CD4-positive, alpha-beta T cell treated with Interleukin-15 for 4 hours (primary cell): ENCODE measurements around the gene AFF2.

Experiments used
- DNase-seq: peaks from one replicate; pipeline ENCODE4 v3.0.0-alpha.2; 2020; ENCODE audit warnings: low spot score

Gene AFF2

DNA sequence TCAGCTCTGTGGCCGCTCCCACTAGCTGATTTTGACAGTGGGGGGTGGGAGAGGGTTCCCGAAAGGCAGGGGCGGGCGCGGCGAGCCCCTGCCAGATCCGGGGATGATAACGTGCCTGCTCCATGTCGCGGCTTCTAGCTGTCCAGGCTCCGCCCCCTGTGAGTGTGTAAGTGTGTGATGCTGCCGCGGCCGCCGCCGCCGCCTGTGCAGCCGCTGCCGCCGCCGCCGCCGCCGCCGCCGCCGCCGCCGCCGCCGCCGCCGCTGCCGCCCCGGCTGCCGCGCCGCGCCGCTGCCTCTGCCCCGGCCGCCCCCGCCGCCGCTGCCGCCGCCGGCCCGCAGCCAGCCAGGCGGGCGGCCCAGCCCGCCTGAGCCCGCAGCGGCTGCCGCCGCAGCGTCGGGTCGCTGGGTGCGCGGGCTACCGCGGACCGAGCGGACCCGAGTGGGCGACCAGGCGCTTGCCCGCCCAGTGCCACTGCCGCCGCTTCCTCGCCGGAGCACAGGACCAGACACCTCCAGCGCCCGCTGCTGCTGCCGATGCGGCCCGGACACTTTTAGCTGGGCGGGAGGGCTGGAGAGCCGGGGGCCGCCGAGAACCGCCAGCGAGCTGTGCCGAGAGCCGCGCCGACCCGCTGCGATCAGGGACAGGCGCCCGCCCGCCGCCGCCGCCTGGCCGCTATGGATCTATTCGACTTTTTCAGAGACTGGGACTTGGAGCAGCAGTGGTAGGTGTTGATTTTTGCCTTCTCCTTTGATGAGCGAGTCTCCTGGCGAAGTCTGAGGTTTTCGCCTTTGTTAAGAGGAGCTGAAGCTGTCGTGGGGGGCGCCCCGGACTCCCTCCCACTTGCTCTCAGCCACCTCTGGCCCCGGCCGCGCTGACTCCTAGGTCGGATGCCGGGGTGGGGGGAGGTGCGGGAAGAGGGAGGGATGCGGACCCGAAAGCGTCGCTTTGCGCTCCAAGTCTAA, at the start of gene AFF2:
Gene AFF2, plus strand, starts transcription at position 195 of the 963 bp plus-strand sequence. Its CDS starts 481 bp downstream, at position 676.
- peak; percentile 24 for DNase-seq

DNA sequence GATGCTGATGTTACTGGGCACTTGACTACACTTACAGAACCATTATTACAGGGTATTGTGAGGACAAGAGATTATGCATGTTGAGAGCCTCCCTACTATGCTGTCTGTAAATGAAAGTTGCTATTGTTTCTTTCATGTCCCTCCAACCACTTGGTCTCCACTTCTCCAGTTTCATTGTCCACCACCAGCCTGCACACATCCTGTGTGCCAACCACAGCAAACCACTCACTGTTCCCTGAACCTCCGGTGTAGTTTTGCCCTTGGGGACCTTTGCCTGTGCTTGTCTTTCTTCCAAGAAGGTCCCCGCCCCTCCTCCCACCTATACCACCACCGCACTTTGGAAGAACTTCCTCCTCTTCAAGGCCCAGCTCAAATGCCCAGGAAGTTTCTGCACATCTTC, 43.1 kb upstream of the AFF2 start:
- DNase-seq: no peak

DNA sequence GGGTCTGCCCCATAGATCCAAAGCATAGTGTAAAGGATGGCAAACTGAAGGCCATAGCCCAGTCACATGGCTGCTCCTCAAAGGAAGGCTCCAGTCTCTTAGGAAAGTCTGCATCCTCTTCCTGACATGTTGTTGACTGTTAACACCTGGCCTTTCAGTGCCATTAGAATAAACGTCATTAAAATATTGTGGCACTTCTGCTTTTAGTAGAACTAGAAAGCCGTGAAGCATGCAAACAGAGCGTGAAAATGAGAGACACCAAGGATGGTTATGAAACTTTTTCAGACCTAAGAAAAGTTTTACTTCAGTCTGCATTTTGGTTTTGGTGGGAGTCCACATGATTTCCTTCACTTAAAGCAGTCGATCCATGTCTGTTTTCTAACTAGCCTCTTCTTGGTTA, 41.1 kb upstream of the AFF2 start:
- no peak for DNase-seq

DNA sequence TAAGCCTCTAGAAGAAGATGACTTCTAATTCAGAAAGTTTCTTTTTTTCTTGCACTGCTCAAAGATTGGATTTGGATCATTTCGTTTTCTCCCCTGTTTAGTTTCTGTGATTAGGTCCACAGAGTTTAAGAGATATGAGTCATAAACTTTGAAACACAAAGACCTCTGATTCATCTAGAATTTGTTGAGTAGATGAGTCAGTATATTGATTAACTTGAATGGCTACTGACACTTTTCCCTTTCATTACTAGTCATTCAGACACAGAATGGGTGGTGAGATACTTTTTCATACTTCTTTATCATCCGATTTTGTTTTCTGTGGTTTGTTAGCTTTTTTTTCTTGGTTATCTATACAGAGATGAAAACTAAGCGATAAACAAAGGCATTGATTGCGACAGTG, 34.1 kb upstream of the AFF2 start:
- DNase-seq: no peak

DNA sequence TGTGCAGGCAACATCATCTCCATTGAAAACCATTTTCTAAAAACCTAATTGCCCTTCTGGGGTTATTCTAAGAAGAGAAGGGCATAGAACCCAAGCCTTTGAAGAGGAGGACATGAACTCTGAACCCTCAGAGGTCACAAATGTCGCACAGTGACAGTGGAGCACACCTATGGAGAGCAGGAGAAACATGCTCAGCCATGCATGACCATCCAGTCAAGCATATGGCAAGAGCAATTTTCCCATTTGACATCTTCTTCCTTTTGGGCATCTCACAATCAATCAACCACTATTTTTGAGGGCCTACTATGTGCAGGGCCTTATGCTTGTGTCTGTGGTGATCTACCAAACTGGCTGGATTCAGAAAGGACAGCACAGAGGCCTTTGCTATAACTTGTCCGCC, 30.1 kb upstream of the AFF2 start:
- no peak for DNase-seq

DNA sequence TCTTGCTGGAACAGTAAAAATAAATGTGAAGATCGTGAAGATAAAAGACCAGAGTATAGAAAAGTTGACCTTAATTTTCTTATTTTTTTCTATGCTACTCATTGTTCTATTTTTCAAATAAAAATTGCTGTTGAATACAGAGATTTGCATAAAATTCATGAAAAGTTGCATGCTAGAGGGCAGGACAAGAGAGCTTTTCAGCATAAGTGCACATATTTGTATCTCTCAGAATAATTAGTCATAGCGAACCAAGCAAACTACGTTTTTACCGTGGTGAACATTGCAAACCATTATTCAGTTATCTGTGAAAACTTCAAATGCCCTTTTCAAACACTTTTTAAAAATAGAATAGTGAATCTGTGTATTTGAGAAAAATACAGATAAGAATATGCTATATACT, 26.4 kb upstream of the AFF2 start:
- DNase-seq: no peak

DNA sequence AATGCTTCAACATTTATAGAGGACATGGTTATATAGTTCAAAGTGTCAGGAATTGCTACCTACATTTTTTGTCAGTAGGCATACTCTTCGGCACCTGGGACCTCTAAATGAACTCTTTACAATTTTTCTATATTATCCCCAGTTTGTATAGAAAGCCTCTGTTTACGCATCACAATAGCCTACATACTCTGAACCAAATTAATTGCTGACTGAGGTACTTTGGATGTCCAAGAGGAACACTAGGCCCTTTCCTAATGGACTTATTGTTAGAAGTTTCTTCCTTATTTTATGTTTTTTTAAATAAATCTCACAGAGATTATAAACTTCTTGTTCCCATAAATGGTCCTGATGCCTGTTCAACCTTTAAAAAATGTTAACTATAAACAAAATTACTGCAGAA, 8.4 kb upstream of the AFF2 start:
- DNase-seq: no peak

DNA sequence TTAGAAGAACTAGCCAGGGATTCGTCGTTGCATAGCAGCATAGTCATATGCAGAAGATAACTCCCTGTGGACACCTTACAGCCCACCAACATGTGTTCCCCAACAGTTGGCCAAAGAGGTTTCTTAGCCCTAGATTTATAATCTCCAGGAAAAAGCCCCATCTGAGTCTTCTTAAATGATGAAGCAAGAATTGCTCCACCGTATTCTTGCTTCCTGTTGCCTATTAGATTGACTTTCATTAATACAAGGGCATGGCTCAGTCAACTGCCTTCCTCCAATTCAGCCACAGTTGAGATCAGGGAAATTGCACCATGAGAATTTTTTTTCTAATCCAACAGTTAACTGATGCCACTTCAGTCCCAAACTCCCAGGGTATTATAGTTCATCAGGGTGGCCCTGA, 5.2 kb upstream of the AFF2 start:
- DNase-seq: no peak

DNA sequence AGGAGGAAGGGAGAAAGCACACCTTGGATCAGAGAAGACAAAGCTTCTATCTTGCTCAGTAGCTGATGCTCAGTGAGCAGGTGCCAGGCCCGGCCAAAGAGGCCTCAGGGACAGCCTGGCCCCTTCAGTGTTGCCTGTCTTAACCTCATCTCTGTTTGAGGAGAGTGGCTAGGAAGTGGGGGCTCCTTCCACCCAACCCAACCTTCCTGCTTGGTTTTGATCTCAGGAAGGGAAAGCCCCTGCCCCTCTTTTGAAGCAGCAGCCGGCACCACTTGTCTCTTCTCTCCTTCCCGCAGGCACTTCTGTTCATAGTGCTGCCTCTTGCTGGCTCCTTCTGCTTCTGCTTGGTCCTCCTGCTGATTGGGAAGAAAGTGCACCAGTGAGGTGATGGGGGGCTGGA, 2.4 kb upstream of the AFF2 start:
- DNase-seq: no peak

DNA sequence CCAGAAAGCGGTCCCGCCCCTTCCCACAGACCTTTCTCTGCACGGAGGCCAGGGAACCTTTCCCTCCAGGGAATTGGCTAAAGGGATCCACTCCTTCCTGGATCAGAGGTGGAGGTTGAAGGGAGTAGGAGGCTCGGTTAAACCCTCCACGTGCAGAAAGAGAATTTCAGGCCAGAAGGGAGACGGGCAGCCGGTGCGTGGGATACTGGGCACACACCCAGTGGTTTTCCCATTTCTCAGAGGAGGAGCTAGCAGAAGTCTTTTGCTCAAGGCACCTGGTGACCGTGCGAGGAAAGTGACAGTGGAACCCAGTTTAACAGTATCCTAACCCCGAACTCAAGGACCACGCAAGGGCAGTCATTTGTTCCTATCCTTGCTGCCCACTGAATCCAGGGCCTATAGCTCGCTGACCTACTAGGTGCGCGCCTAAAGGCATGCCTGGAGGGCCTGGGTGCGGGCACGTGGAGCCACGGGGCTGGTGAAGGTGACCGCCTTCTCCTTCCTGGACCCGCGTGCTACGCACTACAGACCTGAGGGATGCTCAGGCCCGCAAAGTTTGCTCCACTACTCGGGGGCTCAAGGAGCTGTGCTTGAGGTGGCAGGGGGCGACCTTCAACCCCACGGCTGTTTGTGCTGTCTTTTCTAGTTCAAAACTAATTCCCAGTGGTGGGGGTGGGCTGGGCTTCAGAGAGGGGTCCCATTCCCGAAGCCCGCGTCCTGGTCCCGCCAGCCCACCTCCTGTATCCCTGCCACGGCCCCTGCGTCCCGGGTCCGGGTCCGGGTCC, 587 bp upstream of the AFF2 start:
- DNase-seq: no peak

DNA sequence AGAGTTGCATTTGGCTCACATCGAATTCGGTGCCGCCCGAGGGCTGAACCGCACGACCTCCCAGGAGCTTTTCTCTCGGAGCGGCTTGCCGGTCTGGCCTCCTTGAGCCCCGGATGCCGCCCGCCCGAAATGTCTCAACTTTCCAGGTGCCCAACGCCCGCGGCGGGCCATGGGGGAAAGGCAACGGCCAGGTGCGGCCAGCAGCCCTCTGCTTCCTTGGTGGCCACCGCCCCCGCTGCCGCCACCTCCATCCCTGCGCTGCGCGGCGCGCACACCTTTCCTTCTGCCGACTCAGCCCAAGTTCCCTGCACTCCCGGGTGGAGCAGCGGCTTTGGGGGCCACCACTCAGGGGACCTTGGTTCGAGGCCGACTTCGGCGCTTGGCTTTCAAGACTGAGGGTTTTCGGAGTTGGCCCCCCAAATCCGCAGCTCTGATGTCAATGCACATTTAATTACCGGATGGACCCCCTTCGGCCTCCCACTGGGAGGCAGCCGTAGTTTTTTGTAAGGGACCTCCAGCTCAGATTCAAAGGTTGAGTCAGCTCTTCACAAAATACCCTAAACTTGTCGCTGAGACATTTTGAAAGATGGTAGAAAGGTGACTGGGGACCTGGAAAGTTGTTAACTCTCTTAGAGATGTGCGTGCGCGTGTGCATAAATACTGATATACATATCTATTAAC, 1.1 kb downstream of the AFF2 start:
- no peak for DNase-seq

DNA sequence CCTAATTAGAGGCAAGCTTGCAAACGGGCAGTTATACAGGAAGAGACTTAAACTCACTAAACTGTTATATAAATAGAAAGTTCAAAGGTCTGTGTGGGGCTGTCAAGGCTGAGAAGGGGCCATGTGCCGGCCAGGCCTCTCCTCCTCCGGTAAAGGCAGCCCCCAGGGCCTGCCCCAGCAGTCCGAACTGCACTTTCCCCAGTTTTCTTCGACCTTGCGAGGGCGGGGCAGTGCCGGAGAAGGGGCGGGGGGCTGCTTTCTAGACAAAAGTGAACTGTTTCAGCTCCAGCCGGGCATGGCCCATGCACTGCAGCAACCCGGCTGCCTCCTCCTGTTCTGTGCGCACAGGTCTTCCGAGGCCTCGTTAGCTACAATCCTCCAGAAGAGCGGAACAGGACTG, 4.1 kb downstream of the AFF2 start:
- DNase-seq: no peak

DNA sequence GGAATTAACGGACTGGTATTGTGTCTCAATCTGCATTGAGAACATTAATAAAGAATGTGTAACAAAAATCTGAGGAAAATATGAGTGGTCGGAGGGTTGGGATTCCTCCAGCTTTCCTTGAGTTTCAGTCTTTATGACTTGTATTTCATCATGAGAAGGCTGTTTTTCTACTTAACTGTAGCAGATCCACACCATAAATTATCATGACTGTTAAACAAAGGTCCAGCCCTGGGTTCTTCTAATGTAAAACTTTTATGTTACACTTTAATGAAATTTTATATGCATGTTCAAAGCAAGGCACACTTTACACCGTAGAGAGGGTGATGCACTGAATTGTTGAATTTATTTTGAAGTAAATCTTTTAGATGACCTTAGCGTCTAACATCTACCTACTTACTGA, 7.0 kb downstream of the AFF2 start:
- DNase-seq: no peak

DNA sequence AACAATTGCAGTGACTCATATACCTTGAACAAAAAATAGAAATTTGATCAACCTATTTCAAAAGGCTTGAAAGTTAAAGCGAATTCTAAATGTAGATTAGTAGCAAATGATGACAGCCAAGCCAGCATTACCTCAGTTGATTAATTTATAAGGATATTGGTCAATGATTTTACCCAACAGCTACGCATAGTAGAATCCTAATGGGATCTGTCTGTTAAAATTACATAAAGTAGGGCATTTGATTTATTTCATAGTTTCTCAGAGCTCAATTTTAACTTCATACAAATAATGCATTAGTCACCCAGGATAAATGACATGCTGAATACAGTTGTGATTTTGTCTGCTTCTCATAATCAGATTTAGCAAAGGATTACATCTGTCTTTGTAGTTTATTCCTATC, 12.0 kb downstream of the AFF2 start:
- DNase-seq: no peak

DNA sequence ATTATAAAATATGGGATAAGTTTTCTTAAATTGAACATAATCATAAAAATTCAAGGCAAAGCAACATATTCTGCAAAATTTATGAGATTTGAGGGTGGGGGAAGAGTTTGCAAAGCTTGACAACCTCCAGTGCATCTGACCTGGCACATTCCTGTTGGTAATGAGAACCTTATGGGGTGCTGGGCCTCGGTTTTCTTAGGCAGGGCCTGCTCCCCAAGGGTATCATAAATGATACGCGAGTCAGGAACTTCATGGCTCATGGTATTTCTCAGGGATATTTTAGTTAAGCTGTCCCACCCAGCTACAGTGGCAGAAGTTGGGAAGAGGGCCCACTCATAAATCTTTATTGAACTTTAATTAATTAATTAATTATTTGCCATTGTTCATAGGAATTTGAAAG, 13.2 kb downstream of the AFF2 start:
- no peak for DNase-seq

DNA sequence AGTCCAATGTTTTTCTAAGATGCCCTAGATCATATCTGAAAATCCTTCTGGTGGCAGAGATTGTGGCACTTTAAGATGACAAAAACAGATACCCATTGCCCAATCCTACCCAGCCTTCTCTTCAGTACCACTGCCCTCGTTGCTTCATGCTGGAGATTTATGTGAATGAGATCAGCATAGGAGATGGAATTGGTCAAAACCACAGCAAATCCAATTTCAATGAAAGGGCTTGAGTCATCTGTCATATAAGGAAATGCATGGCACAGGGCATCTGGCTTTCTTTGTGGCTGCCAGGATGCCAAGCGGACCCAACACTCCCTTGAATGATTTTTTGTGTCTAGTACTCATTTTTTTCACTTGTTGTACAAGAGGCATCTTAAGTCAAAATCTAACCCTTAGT, 16.8 kb downstream of the AFF2 start:
- DNase-seq: no peak

DNA sequence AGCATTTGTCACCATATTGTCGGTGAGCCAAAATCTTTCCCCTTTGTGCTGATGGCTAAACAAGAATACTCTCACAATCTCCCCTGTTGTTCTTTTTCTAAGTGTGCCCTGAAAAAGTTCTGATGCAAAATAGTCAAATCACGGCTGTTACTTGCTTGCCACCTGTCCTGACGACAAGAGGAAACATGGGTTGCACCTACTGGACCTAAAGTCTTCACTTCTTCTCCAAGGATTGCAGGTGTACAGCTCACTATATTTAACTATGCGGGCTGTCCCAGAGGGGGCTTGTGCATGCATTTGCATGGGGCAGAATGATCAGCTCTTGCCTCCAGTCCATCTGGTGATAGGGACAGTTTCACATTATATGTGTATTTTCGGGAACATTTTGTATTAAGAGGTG, 21.6 kb downstream of the AFF2 start:
- DNase-seq: no peak

DNA sequence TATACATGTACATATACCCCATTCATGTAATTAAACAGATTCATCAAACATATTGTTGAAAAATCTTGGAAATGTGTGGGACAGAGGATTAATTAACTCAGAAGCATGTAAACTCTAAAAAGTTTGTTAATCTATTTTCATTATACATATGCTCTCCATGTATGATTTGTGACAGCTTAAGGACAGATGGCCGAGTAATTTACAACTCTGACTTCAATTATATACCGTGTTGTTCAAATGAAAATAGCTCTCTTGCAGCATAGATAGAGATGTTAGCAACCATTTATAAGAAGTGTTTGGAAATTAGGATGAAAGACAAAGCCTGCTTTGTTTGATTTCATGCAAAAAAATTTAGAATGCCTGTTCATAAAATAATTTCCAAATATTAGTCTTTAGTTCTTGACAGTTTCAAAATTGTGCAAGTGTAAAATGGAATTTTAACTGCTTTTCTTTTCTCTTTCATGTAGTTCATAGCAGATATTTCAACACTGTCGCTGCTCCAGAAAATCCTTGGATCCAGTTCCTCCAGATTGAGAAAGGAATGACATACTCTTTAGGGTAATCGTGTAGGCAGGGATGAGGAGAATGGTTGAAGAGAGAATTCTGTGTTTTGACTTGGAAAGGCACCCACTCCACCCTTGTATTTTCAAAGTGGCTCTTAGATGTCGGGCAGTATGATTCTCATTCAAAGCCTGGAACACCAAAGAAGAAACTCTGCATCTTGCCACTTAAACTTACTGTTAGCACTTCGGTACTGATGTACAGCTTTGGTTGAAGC, 23.1 kb downstream of the AFF2 start:
- DNase-seq: no peak

DNA sequence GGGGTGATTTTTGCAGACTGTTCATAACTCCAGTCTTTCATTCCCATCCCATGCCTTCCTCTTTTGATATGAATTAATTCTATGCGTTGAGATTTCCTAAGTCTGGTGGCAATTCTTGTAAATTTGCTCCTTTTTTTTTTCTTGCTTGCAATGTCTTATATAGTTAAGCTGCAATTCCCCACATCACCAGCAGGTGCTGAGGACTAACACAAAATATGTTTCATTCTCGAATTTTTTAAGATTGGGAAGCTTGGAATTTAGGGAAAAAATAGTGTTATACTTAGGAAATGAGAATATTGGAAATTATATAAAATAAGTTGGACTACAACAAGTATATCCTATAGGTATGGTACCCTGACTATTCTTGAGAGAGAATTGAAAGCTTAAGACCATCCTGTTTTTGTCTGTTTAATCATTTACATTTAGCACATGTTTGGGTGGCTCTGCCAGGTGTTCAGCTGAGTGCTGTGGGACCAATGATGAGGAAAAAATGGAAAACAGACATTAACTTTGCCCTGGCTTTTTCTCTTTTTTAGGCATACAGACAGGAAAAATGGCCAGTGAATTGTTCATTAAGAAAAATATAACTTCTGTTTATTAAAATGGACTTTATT, 30.2 kb downstream of the AFF2 start:
- DNase-seq: peak; percentile 4

DNA sequence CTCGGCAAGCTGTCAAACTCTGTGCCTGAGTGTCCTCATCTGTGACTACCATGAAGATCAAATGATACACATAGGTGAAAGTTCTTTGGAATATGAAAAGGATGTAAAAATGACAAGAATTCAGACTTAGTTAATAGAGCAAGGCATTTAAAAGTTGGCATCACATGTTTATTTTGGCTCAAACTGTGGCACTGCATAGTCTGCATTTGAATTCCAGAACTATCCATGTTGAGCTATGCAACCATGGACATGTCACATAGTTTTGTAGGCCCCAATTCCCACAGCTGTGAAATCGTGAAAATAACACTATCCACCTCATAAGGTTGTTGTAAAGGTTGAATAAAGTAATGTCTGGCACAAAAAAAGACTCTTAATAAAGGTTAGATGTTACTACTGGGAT, 33.9 kb downstream of the AFF2 start:
- DNase-seq: no peak

DNA sequence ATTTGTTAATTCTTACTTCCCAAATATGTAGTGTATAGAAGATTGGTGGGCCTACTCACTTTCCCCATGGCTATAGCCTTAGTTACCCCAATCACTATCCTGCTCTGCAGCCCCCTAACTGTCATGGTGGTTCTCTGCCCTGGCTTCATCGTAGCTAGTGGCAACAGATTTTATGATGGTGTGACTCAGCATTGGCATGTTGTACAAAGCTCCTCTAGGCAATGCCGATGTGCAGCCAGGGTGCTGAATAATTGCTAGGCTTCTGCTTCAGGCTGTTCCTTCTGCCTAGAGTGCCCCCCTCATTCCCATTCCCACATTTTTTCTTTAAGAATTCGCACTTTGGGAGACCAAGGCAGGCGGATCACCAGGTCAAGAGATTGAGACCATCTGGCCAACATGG, 35.2 kb downstream of the AFF2 start:
- DNase-seq: no peak

DNA sequence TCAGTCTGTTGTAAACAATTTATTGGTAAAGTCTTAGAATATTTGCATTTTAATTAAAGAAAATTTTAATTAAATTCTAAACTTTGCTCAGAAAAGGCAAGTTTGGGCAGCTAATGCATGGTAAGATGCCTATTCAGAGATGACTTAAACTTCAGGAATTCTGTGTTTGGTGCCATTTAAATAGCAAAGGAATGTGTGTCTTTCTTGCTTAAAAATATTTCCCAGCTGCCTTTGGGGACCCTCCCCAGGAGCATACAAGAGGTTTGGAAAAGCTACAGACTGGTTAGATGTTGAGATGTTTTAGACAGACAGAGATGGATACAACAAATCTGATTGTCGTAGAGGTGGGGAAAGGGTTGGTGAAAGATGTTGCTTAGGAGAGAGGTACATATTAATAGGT, 36.5 kb downstream of the AFF2 start:
- no peak for DNase-seq
